Omental fat pad (tissue), 4 donors: ENCODE measurements around the gene IFT22. TPM values are rescaled to one million over a fixed set of nuclear protein-coding genes. Genes with fewer than 3 reads are reported as not detected.
"Not testable (repeated sequence)": the region's sequence is repeated elsewhere in the genome, so short reads cannot be mapped to it uniquely, and the experiment has no call there.

Source experiments
- ATAC-seq: fragments of 150-250 bp; one replicate; pipeline ENCODE4 v1.9.1; 2016; ENCODE audit warnings: mild to moderate bottlenecking, moderate library complexity; ENCODE audit not compliant: low FRiP score
- DNase-seq: peaks from one replicate; pipeline ENCODE4 v3.0.0-alpha.2; 2019; ENCODE audit warnings: low spot score
- total RNA-seq, 4 donors: library from RNA; depleted of rRNA; stranded (reverse); fragments of >200 nt; gene quantifications; one replicate each; pipeline ENCODE4 v1.1.0, GENCODE V29; 2016
- TF ChIP-seq, protein P1 (sequence below), 3 donors: fragments of 450-650 bp; IDR thresholded peaks; one replicate each; pipeline ENCODE4 v1.5.1; 2016 to 2017; ENCODE audit warnings: antibody characterized with exemption in 3 of 3, mild to moderate bottlenecking in 3 of 3, moderate library complexity in 2 of 3

The IFT22 gene
- total RNA-seq, 4 donors from 2014 or later, result 8.4 to 21.4 (median 12.6) TPM

DNA sequence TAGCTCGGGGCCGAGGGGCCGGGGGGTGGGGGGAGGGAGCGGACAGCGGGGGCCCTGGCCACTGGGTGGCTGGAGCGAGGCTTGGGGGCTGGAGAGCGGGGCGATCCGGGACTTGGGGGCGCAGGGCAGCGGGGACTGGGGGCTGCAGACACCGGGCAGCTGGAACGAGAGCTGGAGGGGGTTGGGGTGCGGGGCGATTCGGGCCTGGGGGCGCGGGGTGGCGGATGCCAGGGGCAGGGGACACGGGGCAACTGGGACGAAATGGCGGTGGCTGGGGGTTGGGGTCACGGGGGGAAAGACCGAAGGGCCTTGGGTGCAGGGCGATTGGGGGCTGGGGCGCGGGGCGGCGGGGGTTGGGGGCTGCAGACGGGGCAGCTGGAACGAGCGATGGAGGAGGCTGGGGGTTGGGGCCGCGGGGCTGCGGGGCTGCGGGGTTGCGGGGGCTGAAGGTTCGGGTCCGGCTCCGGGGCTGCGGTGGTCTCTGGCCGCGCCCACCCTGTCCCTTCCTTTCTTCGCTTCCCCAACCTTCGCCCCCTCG lies 41.7 kb upstream of the IFT22 start:
- DNase-seq, result no peak
- TF ChIP-seq, protein P1, sequence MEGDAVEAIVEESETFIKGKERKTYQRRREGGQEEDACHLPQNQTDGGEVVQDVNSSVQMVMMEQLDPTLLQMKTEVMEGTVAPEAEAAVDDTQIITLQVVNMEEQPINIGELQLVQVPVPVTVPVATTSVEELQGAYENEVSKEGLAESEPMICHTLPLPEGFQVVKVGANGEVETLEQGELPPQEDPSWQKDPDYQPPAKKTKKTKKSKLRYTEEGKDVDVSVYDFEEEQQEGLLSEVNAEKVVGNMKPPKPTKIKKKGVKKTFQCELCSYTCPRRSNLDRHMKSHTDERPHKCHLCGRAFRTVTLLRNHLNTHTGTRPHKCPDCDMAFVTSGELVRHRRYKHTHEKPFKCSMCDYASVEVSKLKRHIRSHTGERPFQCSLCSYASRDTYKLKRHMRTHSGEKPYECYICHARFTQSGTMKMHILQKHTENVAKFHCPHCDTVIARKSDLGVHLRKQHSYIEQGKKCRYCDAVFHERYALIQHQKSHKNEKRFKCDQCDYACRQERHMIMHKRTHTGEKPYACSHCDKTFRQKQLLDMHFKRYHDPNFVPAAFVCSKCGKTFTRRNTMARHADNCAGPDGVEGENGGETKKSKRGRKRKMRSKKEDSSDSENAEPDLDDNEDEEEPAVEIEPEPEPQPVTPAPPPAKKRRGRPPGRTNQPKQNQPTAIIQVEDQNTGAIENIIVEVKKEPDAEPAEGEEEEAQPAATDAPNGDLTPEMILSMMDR (IDR thresholded peaks at IDR 0.05), result no peak
- no peak for ATAC-seq

DNA sequence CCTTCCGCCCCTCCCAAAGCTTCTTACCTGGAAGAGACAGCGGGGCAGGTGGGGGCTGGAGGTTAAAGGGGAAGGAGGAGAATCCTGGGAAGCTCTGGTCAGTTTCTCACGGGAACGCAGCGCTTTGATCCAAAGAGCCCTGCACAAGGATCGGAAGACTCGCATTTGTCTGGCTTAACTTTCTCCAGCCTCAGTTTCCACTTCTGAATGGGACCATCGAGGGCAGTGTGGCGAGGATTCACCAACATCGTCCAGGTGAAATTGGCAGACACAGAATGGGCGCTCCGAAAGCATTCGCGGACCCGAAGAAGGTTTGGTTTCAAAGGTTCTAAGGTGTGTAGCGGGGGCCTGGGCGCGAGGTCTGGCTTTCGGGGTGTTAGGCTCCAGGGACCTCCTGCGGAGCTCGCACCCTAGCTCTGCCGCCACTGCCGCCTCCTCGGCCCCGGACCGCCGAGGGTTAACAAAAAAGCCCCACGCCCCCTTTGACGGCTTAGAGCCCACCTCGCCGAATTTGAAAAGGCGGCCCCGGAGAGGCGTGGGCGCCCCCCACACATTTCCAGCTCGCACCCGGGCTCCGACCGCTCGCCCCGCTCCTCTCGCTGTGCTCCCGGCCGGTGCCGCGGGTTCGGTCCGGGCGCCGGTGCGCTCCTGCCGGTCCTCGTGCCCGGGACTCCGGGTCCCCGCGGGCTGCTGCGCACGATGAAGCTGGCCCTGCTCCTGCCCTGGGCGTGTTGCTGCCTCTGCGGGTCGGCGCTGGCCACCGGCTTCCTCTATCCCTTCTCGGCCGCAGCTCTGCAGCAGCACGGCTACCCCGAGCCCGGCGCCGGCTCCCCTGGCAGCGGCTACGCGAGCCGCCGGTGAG lies 41.0 kb upstream of the IFT22 start, which contains the start of gene COL26A1:
COL26A1 (plus strand) TSS at position 542 of the 862 bp plus-strand sequence; CDS start at position 700, 158 bp downstream.
- TF ChIP-seq, protein P1 (IDR thresholded peaks at IDR 0.05), result no peak
- no peak for DNase-seq
- ATAC-seq, result peak; percentile 62

DNA sequence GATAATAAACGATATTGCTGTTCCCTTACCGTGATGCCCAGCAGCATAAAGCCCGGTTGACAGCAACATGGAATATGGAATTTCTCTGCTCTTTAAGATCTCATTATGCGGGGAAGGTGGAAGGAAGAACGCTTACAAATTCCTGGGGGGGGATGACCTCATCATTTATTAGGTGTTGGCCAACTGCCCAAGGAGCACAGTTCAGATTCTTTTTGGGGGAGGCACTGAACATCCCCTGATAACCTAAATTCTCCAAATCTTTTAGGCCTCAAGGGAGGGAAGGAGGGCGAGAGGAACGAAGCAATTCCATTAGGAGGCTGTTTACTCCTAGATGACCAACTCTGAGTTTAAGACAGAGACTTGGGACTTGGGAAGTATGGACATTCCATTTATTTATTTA lies 35.8 kb upstream of the IFT22 start:
- TF ChIP-seq, protein P1 (IDR thresholded peaks at IDR 0.05), result no peak

DNA sequence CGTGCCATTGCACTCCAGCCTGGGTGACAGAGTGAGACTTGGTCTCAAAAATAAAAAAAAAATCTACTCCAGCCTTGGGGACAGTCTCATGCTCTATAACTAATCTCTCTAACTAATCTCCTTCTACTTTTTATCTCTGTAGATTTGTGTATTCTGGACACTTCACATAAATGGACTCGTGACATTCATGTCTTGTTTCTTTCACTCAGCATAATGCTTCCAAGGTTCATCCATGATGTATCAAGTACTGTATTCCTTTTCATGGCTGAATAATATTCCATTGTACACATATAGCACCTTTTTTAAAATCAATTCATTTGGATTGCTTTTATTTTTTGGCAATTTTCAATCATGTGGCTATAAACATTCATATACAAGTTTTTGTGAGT lies 31.3 kb upstream of the IFT22 start:
- DNase-seq (no peak), ATAC-seq (no peak)
- TF ChIP-seq, protein P1 (IDR thresholded peaks at IDR 0.05), result no peak

More for the DNA sequence above, 35.8 kb upstream of the IFT22 start:
- ATAC-seq, result no peak
- no peak for DNase-seq

DNA sequence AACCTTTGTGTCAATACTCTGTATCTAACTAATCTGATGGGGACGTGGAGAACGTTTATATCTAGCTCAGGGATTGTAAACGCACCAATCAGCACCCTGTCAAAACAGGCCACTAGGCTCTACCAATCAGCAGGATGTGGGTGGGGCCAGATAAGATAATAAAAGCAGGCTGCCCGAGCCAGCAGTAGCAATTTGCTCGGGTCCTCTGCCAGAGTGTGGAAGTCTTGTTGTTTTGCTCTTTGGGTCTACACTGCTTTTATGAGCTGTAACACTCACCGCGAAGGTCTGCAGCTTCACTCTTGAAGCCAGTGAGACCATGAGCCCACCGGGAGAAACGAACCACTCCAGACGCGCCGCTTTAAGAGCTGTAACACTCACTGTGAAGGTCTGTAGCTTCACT lies 27.7 kb upstream of the IFT22 start:
- not testable (repeated sequence) for ATAC-seq, DNase-seq

DNA sequence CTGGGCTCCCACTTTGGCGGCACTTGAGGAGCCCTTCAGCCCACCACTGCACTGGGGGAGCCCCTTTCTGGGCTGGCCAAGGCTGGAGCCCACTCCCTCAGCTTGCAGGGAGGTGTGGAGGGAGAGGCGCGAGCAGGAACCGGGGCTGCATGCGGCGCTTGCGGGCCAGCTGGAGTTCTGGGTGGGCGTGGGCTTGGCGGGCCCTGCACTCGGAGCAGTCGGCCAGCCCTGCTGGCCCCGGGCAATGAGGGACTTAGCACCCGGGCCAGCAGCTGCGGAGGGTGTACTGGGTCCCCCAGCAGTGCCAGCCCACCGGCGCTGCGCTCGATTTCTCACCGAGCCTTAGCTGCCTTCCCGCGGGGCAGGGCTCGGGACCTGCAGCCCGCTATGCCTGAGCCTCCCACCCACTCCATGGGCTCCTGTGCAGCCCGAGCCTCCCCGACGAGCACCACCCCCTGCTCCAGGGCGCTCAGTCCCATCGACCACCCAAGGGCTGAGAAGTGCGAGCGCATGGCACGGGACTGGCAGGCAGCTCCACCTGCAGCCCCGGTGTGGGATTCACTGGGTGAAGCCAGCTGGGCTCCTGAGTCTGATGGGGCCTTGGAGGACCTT lies 26.9 kb upstream of the IFT22 start:
- not testable (repeated sequence) for ATAC-seq, DNase-seq

DNA sequence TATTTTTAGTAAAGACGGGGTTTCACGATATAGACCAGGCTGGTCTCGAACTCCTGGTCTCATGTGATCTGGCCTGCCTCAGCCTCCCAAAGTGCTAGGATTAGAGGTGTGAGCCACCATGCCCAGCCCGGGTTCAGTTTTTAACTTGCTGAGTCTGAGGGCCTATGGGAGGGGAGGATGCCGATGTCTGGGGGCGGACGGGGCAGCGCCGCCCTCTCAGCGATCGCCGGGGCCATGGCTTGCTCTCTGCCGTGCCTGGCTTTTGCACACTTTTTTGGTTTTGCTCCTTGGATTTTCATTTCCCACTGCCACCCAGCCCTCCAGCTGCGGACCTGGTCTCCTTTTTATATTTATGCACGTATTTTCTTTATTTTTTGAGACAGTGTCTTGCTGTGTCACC lies 25.9 kb upstream of the IFT22 start:
- TF ChIP-seq, protein P1 (IDR thresholded peaks at IDR 0.05), result no peak
- ATAC-seq (no peak), DNase-seq (no peak)

DNA sequence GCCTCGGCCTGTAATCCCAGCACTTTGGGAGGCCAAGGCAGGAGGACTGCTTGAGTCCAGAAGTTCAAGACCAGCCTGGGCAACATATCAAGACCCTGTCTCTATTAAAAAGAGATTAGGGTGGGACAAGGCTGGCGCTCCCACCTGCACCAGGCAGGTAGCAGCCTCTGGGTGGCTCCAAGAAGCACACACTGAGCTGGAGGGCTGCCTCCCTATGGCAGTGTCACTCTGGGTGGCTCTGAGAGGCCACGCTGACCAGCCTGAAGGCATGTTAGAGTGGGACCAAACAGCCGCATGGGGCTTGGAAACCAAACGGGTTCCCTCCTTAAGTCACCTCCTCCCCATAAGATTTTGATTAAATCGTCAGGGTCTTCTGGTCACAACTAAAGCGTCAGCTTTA lies 21.3 kb upstream of the IFT22 start:
- DNase-seq, result no peak
- ATAC-seq, result no peak
- TF ChIP-seq, protein P1 (IDR thresholded peaks at IDR 0.05), result no peak
